ENCODE data around the gene TPPP2.

DNA sequence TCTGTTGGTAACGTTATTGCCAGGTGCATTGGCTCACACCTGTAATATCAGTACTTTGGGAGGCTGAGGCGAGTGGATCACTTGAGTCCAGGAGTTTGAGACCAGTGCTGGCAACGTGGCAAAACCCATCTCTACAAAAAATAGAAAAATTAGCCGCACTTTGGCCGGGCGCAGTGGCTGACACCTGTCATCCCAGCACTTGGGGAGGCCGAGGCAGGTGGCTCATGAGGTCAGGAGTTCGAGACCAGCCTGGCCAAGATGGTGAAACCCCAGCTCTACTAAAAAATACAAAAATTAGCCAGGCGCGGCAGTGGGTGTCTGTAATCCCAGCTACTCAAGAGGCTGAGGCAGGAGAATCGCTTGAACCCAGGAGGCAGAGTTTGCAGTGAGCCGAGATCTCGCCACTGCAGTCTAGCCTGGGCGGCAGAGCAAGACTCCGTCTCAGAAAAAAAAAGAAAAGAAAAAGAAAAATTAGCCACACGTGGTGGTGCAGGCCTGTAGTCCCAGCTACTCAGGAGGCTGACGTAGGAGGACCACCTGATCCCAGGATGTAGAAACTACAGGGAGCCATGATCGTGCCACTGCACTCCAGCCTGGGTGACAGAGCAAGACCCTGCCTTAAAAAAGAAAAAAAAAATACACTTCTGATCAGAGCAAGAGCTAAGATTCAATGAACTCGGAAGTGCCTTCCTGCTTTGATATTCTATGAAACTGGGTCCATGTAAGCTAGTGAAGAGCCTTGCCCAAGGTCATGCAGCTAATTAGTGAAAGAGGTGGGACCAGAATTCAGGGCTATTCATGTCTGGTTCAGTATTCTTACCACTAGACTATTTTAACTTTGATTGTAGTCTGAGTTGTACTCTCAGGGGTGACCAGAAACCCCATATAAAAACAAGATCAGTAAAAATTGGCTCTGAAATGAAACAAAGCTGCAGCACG, 23.4 kb downstream of the TPPP2 start:
- TF ChIP-seq YY1 (IDR thresholded peaks at IDR 0.05) (no peak), RAD21 (IDR thresholded peaks at IDR 0.05) (no peak), RXRA (IDR thresholded peaks at IDR 0.05) (no peak), GABPA (IDR thresholded peaks at IDR 0.05 in 1 of 2, conservative IDR thresholded peaks at IDR 0.05 in 1 of 2) (no peak)
- TF ChIP-seq, protein P1, sequence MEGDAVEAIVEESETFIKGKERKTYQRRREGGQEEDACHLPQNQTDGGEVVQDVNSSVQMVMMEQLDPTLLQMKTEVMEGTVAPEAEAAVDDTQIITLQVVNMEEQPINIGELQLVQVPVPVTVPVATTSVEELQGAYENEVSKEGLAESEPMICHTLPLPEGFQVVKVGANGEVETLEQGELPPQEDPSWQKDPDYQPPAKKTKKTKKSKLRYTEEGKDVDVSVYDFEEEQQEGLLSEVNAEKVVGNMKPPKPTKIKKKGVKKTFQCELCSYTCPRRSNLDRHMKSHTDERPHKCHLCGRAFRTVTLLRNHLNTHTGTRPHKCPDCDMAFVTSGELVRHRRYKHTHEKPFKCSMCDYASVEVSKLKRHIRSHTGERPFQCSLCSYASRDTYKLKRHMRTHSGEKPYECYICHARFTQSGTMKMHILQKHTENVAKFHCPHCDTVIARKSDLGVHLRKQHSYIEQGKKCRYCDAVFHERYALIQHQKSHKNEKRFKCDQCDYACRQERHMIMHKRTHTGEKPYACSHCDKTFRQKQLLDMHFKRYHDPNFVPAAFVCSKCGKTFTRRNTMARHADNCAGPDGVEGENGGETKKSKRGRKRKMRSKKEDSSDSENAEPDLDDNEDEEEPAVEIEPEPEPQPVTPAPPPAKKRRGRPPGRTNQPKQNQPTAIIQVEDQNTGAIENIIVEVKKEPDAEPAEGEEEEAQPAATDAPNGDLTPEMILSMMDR (IDR thresholded peaks at IDR 0.05; ENCODE audit: low read depth, low read length, missing input control): no peak
- TF ChIP-seq, protein P2, sequence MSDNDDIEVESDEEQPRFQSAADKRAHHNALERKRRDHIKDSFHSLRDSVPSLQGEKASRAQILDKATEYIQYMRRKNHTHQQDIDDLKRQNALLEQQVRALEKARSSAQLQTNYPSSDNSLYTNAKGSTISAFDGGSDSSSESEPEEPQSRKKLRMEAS (IDR thresholded peaks at IDR 0.05): no peak
- TF ChIP-seq, protein P3, sequence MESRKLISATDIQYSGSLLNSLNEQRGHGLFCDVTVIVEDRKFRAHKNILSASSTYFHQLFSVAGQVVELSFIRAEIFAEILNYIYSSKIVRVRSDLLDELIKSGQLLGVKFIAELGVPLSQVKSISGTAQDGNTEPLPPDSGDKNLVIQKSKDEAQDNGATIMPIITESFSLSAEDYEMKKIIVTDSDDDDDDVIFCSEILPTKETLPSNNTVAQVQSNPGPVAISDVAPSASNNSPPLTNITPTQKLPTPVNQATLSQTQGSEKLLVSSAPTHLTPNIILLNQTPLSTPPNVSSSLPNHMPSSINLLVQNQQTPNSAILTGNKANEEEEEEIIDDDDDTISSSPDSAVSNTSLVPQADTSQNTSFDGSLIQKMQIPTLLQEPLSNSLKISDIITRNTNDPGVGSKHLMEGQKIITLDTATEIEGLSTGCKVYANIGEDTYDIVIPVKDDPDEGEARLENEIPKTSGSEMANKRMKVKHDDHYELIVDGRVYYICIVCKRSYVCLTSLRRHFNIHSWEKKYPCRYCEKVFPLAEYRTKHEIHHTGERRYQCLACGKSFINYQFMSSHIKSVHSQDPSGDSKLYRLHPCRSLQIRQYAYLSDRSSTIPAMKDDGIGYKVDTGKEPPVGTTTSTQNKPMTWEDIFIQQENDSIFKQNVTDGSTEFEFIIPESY (IDR thresholded peaks at IDR 0.05): no peak

Data from liver (tissue), 3 donors.